K562 (cell line): Measurements from ENCODE around the gene MCM7. TPM values are rescaled to one million over a fixed set of nuclear protein-coding genes. Genes with fewer than 3 reads are reported as not detected.

Experiments used
- ATF6 ChIP-seq: sonication (generic); formaldehyde crosslinking; IDR thresholded peaks from 2 replicates; pipeline ENCODE4 v1.4.0; 2020; ENCODE audit warnings: mild to moderate bottlenecking, missing genetic modification reagents
- CLOCK ChIP-seq: fragments of 250-450 bp; sonication (Bioruptor Pico); IDR thresholded peaks from 2 replicates; pipeline ENCODE4 v1.4.0; 2020; ENCODE audit warnings: mild to moderate bottlenecking, moderate library complexity, borderline replicate concordance
- ESRRA ChIP-seq: fragments of 450-650 bp; IDR thresholded peaks from 2 replicates; pipeline ENCODE4 v1.6.1; 2014; ENCODE audit warnings: low read depth, mild to moderate bottlenecking, moderate library complexity, borderline replicate concordance
- ILF3 ChIP-seq: fragments of 450-650 bp; IDR thresholded peaks from 2 replicates; pipeline ENCODE4 v1.6.1; 2018; ENCODE audit warnings: antibody characterized with exemption, mild to moderate bottlenecking, moderate library complexity, borderline replicate concordance
- MAX ChIP-seq: sonication (generic); formaldehyde crosslinking; IDR thresholded peaks from 2 replicates; pipeline ENCODE4 v1.9.0; 2022; ENCODE audit warnings: mild to moderate bottlenecking, missing genetic modification reagents
- NBN ChIP-seq: fragments of 450-650 bp; IDR thresholded peaks from 2 replicates; pipeline ENCODE4 v1.6.1; 2016; ENCODE audit warnings: low read depth, mild to moderate bottlenecking
- PRPF4 ChIP-seq: fragments of 200-400 bp; formaldehyde crosslinking; IDR thresholded peaks from one replicate; pipeline ENCODE4 v1.6.1; 2017; ENCODE audit warnings: low read length, low read depth, mild to moderate bottlenecking; ENCODE audit not compliant: insufficient read depth, poor library complexity, severe bottlenecking
- SRSF9 ChIP-seq: fragments of 200-400 bp; formaldehyde crosslinking; IDR thresholded peaks from 2 replicates; pipeline ENCODE4 v1.6.1; 2017; ENCODE audit warnings: low read depth, low read length, borderline replicate concordance
- TCF15 ChIP-seq: fragments of 250-450 bp; sonication (Bioruptor Pico); IDR thresholded peaks from 2 replicates; pipeline ENCODE4 v1.8.0; 2022; ENCODE audit warnings: moderate library complexity, mild to moderate bottlenecking, inconsistent platforms
- THAP12 ChIP-seq: fragments of 250-450 bp; sonication (Bioruptor Pico); IDR thresholded peaks from 2 replicates; pipeline ENCODE4 v1.9.0; 2021; ENCODE audit warnings: mild to moderate bottlenecking, inconsistent platforms
- YBX1 ChIP-seq: fragments of 450-650 bp; IDR thresholded peaks from 2 replicates; pipeline ENCODE4 v1.7.1; 2016; ENCODE audit warnings: mild to moderate bottlenecking
- ZNF282 ChIP-seq: sonication (generic); formaldehyde crosslinking; IDR thresholded peaks from 2 replicates; pipeline ENCODE4 v1.8.1; 2023; ENCODE audit warnings: missing genetic modification reagents
- ZNF384 ChIP-seq: IDR thresholded peaks from 2 replicates; pipeline ENCODE4 v1.6.1; 2012; ENCODE audit warnings: low read depth, low read length, improper control_type of control experiment
- ZNF431 ChIP-seq: sonication (generic); formaldehyde crosslinking; IDR thresholded peaks from 2 replicates; pipeline ENCODE4 v1.8.0; 2022; ENCODE audit warnings: mild to moderate bottlenecking, missing genetic modification reagents
- polyA plus RNA-seq, 8 experiments: library from polyadenylated mRNA; depleted of rRNA in 4 of 8; stranded (reverse) in 5 of 8; unstranded in 3 of 8; fragments of >200 nt; fragmentation: Nextera tagmentation in 2 of 8; fragmentation: Illumina TruSeq in 1 of 8; extraction: Ambion mirVana in 2 of 8; extraction: Trizol in 1 of 8; gene quantifications; 2 replicates each; pipeline versions ENCODE4 v1.2.1 to v1.2.3, GENCODE V29; 2011 to 2014; ENCODE audit warnings: inconsistent platforms in 1 of 8, missing spikeins in 1 of 8
- total RNA-seq, 7 experiments: library from RNA; depleted of rRNA in 6 of 7; stranded (reverse); fragments of >200 nt in 6 of 7; fragmentation: Illumina TruSeq in 2 of 7; extraction: Trizol in 2 of 7; gene quantifications; 2 replicates each; pipeline versions ENCODE4 v1.2.1 to v1.2.3, GENCODE V29; 2011 to 2021; ENCODE audit warnings: low replicate concordance in 1 of 7
- TF ChIP-seq, protein P1 (sequence below): fragments of 250-450 bp; sonication (Bioruptor Pico); IDR thresholded peaks from 2 replicates; pipeline ENCODE4 v1.8.0; 2021; ENCODE audit warnings: moderate library complexity, mild to moderate bottlenecking, inconsistent platforms
- TF ChIP-seq, protein P2 (sequence below): sonication (generic); formaldehyde crosslinking; IDR thresholded peaks from 2 replicates; pipeline ENCODE4 v1.9.0; 2022; ENCODE audit warnings: mild to moderate bottlenecking, missing genetic modification reagents

Gene MCM7
- total and polyA plus RNA-seq, 9 of the 15 experiments (the other 6 are each of a cell fraction or from before 2014, with no cell fraction given), result 329 to 856 (median 437) TPM

DNA sequence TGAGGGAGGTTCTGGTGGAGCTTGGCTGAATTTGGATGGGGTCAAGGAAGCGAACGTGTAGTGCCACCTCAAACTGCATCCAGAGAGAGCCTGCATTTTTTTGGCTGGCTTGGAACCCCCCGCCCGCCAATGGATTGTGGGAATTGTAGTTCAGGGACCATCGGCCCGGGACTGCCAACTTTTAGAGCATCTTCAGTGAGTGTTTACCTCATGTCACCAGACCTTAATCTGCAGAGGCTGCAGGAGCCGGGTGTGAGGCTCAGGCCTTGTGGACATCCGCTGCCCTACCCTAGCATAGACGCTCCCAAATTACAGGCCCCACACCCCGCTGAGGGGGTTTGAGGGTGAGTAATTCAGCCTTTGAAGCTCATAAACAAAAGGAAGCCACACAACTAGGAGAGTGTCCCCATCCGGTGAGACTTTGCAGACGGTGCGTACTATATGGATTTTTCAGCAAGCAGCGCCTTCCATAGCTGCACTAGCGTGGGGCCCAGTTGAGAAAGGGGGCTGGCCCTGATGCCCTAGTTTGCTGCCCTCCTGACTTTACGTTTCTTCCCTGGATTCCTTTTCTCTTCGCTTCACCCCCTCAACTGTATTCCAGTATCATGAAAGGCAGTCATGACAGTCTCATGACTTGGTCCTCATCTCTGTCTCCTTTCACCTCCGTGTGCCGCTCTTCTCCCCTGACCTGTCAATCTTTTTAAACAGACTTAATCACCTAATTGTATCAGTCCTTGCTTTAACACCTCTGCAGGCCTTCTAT lies 19.0 kb upstream of the MCM7 start (continued):
- TF ChIP-seq NBN, result no peak; the same call in 1 of the 2 replicates
- TF ChIP-seq SRSF9, result no peak
- no peak for TF ChIP-seq TCF15 (CRISPR knock-in tag)
- TF ChIP-seq, protein P1, sequence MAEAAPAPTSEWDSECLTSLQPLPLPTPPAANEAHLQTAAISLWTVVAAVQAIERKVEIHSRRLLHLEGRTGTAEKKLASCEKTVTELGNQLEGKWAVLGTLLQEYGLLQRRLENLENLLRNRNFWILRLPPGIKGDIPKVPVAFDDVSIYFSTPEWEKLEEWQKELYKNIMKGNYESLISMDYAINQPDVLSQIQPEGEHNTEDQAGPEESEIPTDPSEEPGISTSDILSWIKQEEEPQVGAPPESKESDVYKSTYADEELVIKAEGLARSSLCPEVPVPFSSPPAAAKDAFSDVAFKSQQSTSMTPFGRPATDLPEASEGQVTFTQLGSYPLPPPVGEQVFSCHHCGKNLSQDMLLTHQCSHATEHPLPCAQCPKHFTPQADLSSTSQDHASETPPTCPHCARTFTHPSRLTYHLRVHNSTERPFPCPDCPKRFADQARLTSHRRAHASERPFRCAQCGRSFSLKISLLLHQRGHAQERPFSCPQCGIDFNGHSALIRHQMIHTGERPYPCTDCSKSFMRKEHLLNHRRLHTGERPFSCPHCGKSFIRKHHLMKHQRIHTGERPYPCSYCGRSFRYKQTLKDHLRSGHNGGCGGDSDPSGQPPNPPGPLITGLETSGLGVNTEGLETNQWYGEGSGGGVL (CRISPR knock-in tag), result no peak
- TF ChIP-seq PRPF4, result no peak
- no peak; the same call in none of the 2 replicates for TF ChIP-seq MAX
- no peak for TF ChIP-seq ATF6 (CRISPR knock-in tag)
- TF ChIP-seq ZNF384, result peak; percentile 70
- TF ChIP-seq ZNF431, result no peak
- no peak for TF ChIP-seq ILF3
- no peak for TF ChIP-seq THAP12
- TF ChIP-seq, protein P2, sequence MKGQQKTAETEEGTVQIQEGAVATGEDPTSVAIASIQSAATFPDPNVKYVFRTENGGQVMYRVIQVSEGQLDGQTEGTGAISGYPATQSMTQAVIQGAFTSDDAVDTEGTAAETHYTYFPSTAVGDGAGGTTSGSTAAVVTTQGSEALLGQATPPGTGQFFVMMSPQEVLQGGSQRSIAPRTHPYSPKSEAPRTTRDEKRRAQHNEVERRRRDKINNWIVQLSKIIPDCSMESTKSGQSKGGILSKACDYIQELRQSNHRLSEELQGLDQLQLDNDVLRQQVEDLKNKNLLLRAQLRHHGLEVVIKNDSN (CRISPR knock-in tag), result no peak
- 0 out of 2 replicates have a peak, but pooled peaks have one; percentile 9 for TF ChIP-seq ESRRA
- TF ChIP-seq YBX1, result no peak
- TF ChIP-seq ZNF282 (CRISPR knock-in tag), result no peak
- TF ChIP-seq CLOCK (CRISPR knock-in tag), result no peak
